Measurements from ENCODE around the gene SDR42E1. TPM values are rescaled to one million over a fixed set of nuclear protein-coding genes. Genes with fewer than 3 reads are reported as not detected.

Gene SDR42E1
- total and polyA plus RNA-seq, 2 donors (not counting 3 experiments of a cell fraction or from before 2014, with no cell fraction given): 0.08 TPM; not detected in 1

DNA sequence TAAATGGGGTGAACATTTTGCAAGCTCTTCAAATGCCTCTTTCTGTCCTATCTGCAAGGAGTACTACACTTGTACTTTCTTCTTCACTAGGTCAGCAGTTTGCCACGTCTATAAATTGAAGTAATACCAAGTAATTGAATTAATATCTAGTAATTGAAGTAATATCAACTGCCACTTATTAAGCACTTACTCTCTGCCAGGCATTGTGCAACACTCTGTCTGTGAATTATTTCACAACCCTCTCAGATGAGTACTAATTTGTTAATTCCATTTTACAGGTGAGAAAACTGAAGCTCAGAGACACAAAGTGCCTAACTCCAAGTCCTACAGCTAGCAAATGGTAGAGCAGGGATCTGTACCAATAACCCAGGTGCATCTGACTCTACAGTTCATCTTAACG is 4.1 kb downstream of the SDR42E1 start:
- no peak for TF ChIP-seq FOS (IDR thresholded peaks at IDR 0.05; ENCODE audit: borderline replicate concordance, insufficient read depth, low read length)
- no peak for TF ChIP-seq POLR2AphosphoS5 (IDR thresholded peaks at IDR 0.05; ENCODE audit: insufficient read depth, low read depth, low read length)
- TF ChIP-seq, protein P1, sequence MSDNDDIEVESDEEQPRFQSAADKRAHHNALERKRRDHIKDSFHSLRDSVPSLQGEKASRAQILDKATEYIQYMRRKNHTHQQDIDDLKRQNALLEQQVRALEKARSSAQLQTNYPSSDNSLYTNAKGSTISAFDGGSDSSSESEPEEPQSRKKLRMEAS (IDR thresholded peaks at IDR 0.05; ENCODE audit: insufficient read depth, insufficient read length): no peak
- TF ChIP-seq MYC (IDR thresholded peaks at IDR 0.05; ENCODE audit: low read depth, low read length): no peak
- TF ChIP-seq, protein P2, sequence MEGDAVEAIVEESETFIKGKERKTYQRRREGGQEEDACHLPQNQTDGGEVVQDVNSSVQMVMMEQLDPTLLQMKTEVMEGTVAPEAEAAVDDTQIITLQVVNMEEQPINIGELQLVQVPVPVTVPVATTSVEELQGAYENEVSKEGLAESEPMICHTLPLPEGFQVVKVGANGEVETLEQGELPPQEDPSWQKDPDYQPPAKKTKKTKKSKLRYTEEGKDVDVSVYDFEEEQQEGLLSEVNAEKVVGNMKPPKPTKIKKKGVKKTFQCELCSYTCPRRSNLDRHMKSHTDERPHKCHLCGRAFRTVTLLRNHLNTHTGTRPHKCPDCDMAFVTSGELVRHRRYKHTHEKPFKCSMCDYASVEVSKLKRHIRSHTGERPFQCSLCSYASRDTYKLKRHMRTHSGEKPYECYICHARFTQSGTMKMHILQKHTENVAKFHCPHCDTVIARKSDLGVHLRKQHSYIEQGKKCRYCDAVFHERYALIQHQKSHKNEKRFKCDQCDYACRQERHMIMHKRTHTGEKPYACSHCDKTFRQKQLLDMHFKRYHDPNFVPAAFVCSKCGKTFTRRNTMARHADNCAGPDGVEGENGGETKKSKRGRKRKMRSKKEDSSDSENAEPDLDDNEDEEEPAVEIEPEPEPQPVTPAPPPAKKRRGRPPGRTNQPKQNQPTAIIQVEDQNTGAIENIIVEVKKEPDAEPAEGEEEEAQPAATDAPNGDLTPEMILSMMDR (IDR thresholded peaks at IDR 0.05; ENCODE audit: extremely low read depth in 1 of 2, insufficient read depth in 1 of 2, low read depth in 1 of 2, low read length in 2 of 2): no peak
- no peak for TF ChIP-seq GATA2 (IDR thresholded peaks at IDR 0.05; ENCODE audit: insufficient read depth, insufficient read length, low read depth, low read length)
- TF ChIP-seq POLR2A (IDR thresholded peaks at IDR 0.05; ENCODE audit: low read depth, low read length): no peak
- TF ChIP-seq EZH2 (IDR thresholded peaks at IDR 0.05; ENCODE audit: borderline replicate concordance, low read depth, low read length, severe bottlenecking): no peak
- no peak for TF ChIP-seq JUN (IDR thresholded peaks at IDR 0.05; ENCODE audit: borderline replicate concordance, insufficient read depth, insufficient read length, low read depth)
- peaks cover 12% of the 10 kb centered on the region for H3K4me1 ChIP-seq (ENCODE audit: control insufficient read depth, extremely low read depth, insufficient read depth, low read length)
- no peak overlapping the region for H3K4me2 ChIP-seq (ENCODE audit: insufficient read depth, low read length)
- no peak overlapping the region for H3K27ac ChIP-seq (ENCODE audit: insufficient read depth, low read depth, low read length)
- no peaks in the 10 kb centered on the region for H4K20me1 ChIP-seq (replicated peaks; ENCODE audit: control insufficient read depth, extremely low read depth, insufficient read depth, low read length)
- DNase-seq (ENCODE audit: low read depth, low spot score) (no peak), FAIRE-seq (no peak)
- no peaks in the 10 kb centered on the region for H3K9me1 ChIP-seq (replicated peaks; ENCODE audit: control insufficient read depth, extremely low read depth, insufficient read depth, low read length)
- no peaks in the 10 kb centered on the region for H3K36me3 ChIP-seq (ENCODE audit: control insufficient read depth in 2 of 2, extremely low read depth in 1 of 2, insufficient read depth in 2 of 2, low read length in 2 of 2)
- no peak overlapping the region for H3K9ac ChIP-seq (replicated peaks; ENCODE audit: extremely low read depth, insufficient read depth, low read length)
- H3K79me2 ChIP-seq (ENCODE audit: control insufficient read depth, insufficient read depth, low read length): no peaks in the 10 kb centered on the region
- intact Hi-C loops (cut with micrococcal nuclease): no loop called here
- dilution Hi-C loops (cut with MboI; ENCODE audit: extremely low pct_ligation_motif_present, low sequenced_read_pairs): no loop called here
- no peak overlapping the region for H3K4me3 ChIP-seq (replicated peaks in 1 of 3; ENCODE audit: insufficient read depth in 1 of 3, low read depth in 1 of 3, low read length in 3 of 3)
- H2AFZ ChIP-seq (ENCODE audit: low read depth, low read length): no peak overlapping the region
- CTCF ChIA-PET: interaction anchor here (0.9 to 1.2 kb wide), 2 partner anchors 9 to 10 kb away, joined by 5 read pairs; no protein-coding TSS in a partner anchor
- POLR2A ChIA-PET: no interaction called here
- H3K27me3 ChIP-seq (ENCODE audit: control insufficient read depth in 2 of 2, insufficient read depth in 2 of 2, low read length in 2 of 2): peaks cover 3 to 10% of the 10 kb centered on the region in 2 experiments
- H3K9me3 ChIP-seq (replicated peaks; ENCODE audit: control insufficient read depth, insufficient read depth, low read length): peaks cover 4% of the 10 kb centered on the region
- BruUV-seq (replicated peaks): no TSS peak
